GM19397 (cell line): ENCODE measurements around the gene VPS11.

Experiments used
- ATAC-seq: cut with Tn5 transposase; IDR thresholded peaks from one replicate; pipeline ENCODE4 v1.9.1; 2021; ENCODE audit warnings: mild to moderate bottlenecking, moderate library complexity; ENCODE audit not compliant: unreplicated experiment

Gene VPS11

DNA sequence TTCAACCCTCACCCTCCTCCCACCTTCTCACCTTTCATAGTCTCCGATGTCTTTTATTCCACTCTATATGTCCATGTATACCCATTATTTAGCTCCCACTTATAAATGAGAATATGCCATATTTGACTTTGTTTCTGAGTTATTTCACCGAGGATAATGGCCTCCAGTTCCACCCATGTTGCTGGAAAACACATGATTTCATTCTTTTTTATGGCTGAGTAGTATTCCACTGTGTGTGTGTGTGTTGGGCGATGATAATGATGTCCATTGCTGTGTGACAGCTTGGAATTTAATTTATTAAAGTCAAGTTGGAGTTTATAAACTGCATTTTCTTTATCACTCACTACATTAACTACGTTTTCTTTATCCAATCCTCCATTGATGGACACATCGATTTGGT, 50.6 kb downstream of the VPS11 start:
- ATAC-seq = no peak

DNA sequence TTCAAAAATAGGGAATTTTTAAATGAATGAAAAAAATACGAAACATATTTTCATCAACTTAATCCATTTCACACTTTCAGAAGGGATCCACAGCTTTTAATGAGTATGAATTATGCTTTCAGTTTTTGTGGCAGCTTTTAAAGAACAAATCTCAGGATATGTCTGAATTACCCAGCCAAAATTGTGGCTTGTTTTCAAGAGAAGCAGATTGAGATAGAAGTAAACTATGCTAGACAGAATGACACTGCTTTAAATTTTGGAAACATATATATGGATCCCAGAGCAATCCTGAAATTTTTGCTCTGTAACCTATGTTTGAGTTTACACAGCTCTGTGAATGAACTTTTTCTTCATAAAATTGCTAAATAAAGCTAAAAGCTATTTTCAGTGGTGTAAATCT, 51.3 kb downstream of the VPS11 start:
- ATAC-seq = no peak

DNA sequence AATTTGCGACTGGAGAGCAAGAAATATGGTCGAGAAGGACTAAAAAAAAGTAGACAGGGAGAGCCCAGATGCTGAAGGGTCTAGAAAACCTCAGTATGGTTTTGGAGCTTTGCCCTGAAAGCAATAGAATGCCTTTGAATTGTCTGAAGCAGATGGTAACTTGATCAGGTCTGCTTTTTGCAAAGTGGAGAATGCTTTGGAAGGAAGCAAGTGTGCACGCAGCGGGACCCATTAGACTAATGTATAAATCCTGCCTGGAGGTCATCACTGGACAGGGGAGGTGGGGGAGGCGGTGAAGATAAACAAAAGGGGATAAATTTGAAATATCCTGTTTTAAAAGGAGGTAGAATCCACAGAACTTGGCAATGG, 53.0 kb downstream of the VPS11 start:
- no peak for ATAC-seq

DNA sequence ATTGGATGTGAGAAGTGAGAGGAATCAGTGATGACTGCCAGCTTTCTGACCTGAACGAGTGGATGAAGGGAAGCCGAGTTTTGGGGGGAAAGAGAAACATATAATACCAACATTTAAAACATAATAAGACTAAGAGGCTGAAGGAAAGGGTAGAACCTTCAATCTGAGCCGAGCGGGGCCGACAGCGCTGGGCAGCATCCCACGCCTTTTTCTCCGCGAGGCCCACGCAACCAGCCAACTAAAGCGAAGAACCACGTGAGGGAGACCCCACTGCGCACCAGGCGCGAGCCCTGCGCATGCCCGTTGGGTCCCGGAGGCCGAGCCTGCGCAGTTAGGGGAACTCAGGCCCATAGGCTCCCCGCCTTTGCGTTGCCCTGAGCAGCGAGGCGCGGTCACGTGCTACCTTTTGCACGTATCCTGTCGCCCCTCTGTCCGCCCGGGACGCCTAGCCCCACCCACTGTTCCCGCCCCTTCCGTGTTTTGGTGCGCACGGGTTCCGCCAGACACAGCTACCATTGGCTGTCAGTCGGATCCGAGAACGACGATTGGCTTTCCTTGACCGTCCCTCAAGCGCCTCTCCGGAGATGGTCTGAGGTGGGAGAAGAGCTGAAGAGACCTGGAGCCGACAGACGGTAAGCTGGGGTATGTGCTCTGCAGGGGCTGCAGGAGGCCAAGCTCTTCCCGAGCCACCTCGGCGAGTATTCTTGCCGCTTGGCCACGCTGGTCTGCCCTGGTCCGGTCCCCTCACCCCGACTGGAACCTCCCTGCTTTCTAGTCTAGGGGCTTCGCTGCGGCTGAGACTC, 53.6 kb downstream of the VPS11 start, which contains the start of gene HINFP:
Gene HINFP (plus strand): TSS at position 573 of the 803 bp plus-strand sequence. CDS start 5,365 bp downstream, outside the sequence.
- peak; percentile 96 for ATAC-seq

DNA sequence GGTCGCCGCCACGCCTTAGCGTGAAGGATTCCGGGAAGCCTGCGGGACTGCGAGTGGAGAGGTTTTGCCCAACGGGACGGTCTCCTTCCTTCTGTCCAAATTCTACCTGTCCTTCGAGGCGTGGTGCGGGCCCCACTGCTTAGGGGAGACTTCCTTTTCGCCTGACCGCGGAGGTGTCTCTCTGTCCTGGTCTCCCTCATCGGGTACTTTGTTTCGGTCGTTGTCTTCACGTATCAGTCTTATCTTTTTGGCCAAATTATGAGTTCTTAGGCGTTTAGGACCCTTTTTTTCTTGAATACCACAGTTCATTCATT, 54.1 kb downstream of the VPS11 start:
- ATAC-seq = no peak

DNA sequence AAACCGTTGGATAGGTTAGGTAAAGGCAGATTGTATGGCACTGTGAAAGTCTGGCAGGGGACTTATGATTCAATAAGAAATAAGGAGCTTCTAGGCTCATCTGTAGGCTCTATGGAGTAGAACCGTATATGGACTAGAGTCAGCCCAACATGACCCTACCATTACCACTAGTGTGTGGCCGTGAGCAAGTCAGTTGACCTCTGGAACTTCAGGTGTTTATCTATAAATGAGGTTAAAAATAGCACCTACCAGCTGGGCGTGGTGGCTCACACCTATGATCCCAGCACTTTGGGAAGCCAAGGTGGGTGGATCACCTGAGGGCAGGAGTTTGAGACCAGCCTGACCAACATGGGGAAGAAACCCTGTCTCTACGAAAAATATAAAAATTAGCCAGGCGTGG, 58.2 kb downstream of the VPS11 start:
- ATAC-seq = no peak

DNA sequence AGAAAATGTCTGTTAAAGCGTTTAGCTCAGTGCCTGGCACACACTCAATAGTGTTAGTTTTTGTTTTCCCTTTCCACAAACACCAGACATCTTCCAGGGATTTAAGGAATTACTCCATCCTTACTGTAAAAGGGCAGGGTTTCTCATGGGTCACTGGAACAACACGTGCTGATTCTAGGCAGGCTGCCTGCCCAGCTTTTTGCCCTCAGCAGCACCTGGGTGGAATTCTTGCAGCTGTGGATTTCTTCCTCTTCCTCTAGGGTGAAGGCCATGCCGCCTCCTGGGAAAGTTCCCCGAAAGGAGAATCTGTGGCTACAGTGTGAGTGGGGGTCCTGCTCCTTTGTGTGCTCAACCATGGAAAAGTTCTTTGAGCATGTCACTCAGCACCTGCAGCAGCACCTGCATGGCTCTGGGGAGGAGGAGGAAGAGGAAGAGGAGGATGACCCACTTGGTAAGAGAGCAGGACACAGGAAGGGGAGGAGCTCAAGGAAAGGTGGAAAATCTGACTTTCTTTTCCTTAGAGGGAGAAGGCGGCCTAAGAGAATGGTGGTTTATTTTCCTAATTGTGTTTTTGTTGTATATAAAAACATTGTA, 59.2 kb downstream of the VPS11 start:
- ATAC-seq = no peak

DNA sequence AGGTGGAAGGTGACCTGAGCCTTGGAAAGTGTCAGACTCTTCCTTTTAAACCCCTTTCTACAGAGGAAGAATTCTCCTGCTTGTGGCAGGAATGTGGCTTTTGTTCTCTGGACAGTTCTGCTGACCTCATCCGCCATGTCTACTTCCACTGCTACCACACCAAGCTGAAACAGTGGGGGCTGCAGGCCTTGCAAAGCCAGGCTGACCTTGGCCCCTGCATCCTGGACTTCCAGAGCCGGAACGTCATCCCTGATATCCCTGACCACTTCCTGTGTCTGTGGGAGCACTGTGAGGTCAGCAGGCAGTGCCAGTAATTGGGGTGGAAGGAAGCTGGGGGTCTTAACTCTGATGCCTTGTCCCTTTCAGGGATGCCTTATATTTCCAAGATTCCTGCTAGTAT, 63.0 kb downstream of the VPS11 start:
- no peak for ATAC-seq
